Measurements from ENCODE around the gene TCHHL1.
A peak's percentile ranks its signal among the peaks of the same experiment; 100 is the strongest.

Gene TCHHL1

GRCh38 chr1:152110365-152110859, 21.5 kb upstream of the TCHHL1 start:
- peak overlapping the region; percentile 24 for H3K4me3 ChIP-seq (ENCODE audit: low read depth, low read length)
- H3K9me3 ChIP-seq: no peaks in the 10 kb centered on the region
- H3K27me3 ChIP-seq: peaks cover 79% of the 10 kb centered on the region
- H3K4me1 ChIP-seq: no peaks in the 10 kb centered on the region
- no peak for TF ChIP-seq CTCF (IDR thresholded peaks at IDR 0.05; ENCODE audit: low read depth, low read length)
- DNase-seq: no peak
- H3K36me3 ChIP-seq: no peaks in the 10 kb centered on the region

DNA sequence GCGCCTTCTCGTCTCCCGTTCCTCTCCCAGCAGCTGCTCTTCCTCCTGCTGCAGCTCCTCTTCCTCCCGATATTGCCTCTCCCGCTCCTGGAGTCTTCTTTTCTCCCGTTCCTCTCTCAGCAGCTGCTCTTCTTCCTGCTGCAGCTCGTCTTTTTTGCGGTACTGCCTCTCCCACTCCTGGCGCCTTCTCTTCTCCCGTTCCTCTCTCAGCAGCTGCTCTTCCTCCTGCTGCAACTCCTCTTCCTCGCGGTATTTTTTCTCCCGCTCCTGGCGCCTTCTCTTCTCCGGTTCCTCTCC, 21.1 kb upstream of the TCHHL1 start:
- no peaks in the 10 kb centered on the region for H3K4me1 ChIP-seq
- no peak for TF ChIP-seq CTCF (IDR thresholded peaks at IDR 0.05; ENCODE audit: low read depth, low read length)
- H3K9me3 ChIP-seq: no peaks in the 10 kb centered on the region
- peaks cover 78% of the 10 kb centered on the region for H3K27me3 ChIP-seq
- H3K36me3 ChIP-seq: no peaks in the 10 kb centered on the region
- DNase-seq: no peak
- peak overlapping the region; percentile 20 for H3K4me3 ChIP-seq (ENCODE audit: low read depth, low read length)

- no peak for DNase-seq
- no peak overlapping the region for H3K4me3 ChIP-seq (ENCODE audit: low read depth, low read length)
- H3K36me3 ChIP-seq: no peaks in the 10 kb centered on the region
- no peaks in the 10 kb centered on the region for H3K4me1 ChIP-seq
- peaks cover 78% of the 10 kb centered on the region for H3K27me3 ChIP-seq
- no peak for TF ChIP-seq CTCF (IDR thresholded peaks at IDR 0.05; ENCODE audit: low read depth, low read length)
- no peaks in the 10 kb centered on the region for H3K9me3 ChIP-seq
These were observed 20.6 kb upstream of the TCHHL1 start for GRCh38 chr1:152109231-152109997.

- no peaks in the 10 kb centered on the region for H3K36me3 ChIP-seq
- no peak for TF ChIP-seq CTCF (IDR thresholded peaks at IDR 0.05; ENCODE audit: low read depth, low read length)
- H3K4me1 ChIP-seq: no peaks in the 10 kb centered on the region
- DNase-seq: no peak
- H3K4me3 ChIP-seq (ENCODE audit: low read depth, low read length): no peak overlapping the region
- no peaks in the 10 kb centered on the region for H3K9me3 ChIP-seq
- peaks cover 75% of the 10 kb centered on the region for H3K27me3 ChIP-seq
These were observed 20.0 kb upstream of the TCHHL1 start for GRCh38 chr1:152108882-152109222.

DNA sequence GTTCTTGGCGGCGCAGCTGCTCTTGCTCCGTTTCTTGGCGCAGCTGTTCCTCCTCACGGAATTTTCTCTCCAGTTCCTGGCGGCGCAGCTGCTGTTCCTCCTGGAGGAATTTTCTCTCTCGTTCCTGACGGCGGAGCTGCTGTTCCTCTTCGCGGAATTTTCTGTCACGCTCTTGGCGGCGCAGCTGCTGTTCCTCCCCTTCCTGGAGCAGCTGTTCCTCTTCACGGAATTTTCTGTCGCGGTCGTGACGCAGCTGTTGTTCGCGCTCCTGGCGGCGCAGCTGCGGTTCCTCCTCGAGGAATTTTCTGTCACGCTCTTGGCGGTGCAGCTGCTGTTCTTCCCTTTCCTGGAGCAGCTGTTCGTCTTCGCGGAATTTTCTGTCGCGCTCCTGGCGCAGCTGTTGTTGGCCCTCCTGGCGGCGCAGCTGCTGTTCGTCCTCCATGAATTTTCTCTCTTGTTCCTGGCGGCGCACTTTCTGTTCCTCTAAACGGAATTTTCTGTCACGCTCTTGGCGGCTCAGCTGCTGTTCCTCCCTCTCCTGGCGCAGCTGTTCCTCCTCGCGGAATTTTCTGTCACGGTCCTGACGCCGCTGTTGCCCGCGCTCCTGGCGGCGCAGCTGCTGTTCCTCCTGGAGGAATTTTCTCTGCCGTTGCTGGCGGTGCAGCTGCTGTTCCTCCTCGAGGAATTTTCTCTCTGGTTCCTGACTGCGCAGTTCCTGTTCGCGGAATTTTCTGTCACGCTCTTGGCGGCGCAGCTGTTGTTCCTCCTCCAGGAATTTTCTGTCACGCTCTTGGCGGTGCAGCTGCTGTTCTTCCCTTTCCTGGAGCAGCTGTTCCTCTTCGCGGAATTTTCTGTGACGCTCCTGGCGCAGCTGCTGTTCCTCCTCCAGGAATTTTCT, 19.4 kb upstream of the TCHHL1 start:
- no peak for DNase-seq

More for the DNA sequence above, 19.4 kb upstream of the TCHHL1 start:
- no peaks in the 10 kb centered on the region for H3K36me3 ChIP-seq
- H3K9me3 ChIP-seq: no peaks in the 10 kb centered on the region
- no peak overlapping the region for H3K4me3 ChIP-seq (ENCODE audit: low read depth, low read length)
- TF ChIP-seq CTCF (IDR thresholded peaks at IDR 0.05; ENCODE audit: low read depth, low read length): no peak
- peaks cover 69% of the 10 kb centered on the region for H3K27me3 ChIP-seq
- no peaks in the 10 kb centered on the region for H3K4me1 ChIP-seq
